GM21367 (cell line): ENCODE measurements around the gene THOC2.
"Not testable (repeated sequence)": the region's sequence is repeated elsewhere in the genome, so short reads cannot be mapped to it uniquely, and the experiment has no call there.

Experiments used
- ATAC-seq: cut with Tn5 transposase; IDR thresholded peaks from one replicate; pipeline ENCODE4 v1.9.1; 2021; ENCODE audit not compliant: unreplicated experiment

The THOC2 gene

DNA sequence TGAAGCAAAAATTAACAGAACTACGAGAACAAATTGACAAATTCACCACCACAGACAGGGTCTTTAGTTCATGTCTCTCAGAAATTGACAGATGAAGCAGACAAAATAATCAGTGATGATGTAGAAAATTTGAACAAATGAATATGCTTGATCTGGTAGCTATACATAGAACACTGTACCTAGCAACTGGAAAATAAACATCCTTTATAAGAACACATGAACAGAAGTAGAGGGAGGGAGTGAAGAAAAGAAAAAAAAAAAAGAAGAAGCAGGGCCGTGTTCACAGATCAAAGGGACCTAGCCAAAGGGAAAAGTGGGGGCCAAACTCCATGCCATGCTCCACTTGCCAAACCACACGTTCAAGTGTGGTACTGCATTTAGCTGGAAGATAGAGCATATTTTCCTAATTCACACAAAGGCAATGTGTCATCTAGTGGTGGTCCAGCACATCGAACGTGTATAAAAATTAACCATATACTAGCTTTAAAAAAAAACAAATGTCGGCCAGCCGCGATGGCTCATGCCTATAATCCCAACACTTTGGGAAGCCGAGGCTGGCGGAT is 5.6 kb upstream of the THOC2 start:
- no peak for ATAC-seq

DNA sequence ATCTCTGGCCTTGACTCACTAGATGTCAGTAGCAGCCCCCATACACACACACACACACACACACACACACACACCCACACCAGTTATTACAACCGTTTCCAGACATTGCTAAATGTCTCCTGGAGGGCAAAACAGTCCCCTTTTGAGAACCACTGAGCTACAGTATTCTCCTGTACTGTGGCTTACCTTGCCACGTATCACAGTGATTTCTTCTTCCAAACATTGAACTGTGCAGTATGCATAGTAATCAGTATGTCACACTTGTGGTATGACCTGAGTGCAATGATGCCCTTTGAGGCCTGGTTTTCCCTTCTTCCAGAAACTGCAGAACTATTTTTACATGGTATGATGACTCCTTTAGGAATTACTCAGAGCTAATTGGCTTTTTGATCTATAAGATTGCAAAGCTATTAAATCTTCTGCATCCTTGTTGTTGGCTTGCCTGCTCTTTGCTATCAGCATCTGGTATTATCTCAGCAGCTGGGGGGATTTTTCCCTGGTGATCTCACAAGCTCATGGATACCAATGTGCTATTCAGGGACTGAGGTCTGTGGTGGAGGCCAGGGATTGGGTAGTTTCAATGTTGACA is 3.6 kb upstream of the THOC2 start:
- no peak for ATAC-seq

DNA sequence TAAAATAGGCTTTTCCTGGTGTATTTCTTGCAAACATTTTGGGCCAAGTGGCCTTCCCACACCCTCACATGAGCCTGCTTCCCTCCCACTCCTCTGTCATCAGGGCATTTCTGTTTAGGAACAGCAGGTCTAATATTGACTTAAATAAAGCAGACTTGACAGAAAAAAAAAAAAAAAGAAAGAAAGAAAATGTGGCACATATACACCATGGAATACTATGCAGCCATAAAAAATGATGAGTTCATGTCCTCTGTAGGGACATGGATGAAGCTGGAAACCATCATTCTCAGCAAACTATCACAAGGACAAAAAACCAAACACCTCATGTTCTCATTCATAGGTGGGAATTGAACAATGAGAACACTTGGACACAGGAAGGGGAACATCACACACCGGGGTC is 2.3 kb upstream of the THOC2 start:
- not testable (repeated sequence) for ATAC-seq

DNA sequence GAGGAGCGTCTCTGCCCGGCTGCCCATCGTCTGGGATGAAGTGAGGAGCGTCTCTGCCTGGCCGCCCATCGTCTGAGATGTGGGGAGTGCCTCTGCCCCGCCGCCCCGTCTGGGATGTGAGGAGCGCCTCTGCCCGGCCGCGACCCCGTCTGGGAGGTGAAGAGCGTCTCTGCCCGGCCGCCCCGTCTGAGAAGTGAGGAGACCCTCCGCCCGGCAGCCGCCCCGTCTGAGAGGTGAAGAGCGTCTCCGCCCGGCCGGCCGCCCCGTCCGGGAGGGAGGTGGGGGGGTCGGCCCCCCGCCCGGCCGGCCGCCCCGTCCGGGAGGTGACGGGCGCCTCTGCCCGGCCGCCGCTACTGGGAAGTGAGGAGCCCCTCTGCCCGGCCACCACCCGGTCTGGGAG is 1.2 kb upstream of the THOC2 start:
- not testable (repeated sequence) for ATAC-seq

DNA sequence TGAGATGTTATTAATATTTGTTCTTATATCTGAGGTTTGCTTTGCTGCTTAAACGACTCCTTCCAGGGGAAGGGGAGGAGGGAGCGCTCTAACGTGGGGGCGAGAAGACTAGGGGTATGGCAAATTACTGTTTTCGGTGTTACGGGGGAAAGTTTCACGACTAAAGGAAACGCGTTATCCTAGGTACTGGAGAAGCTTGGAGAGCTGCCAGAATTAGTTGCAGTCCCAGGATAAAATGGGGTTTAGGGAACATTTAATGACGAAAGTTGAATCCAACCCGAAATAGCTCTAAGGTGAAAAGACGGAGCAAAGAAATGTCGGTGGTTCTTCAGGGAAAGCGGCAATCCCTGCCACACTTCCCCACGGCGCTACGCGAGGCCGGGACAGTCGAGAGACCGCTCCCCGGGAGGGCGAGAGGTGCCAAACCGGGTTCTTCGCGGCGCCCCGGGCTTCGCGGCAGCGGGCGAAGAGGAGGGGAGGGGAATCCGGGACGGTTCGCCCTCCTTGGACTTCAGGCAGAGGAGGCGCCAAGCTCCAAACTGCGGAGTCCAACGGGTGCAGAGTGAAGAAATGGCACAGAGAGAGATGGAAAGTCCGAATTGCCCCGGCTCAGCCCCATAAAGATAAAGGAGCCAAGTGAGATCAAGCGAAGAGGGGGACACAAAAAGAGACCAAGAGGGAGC is 724 bp downstream of the THOC2 start:
- no peak for ATAC-seq

DNA sequence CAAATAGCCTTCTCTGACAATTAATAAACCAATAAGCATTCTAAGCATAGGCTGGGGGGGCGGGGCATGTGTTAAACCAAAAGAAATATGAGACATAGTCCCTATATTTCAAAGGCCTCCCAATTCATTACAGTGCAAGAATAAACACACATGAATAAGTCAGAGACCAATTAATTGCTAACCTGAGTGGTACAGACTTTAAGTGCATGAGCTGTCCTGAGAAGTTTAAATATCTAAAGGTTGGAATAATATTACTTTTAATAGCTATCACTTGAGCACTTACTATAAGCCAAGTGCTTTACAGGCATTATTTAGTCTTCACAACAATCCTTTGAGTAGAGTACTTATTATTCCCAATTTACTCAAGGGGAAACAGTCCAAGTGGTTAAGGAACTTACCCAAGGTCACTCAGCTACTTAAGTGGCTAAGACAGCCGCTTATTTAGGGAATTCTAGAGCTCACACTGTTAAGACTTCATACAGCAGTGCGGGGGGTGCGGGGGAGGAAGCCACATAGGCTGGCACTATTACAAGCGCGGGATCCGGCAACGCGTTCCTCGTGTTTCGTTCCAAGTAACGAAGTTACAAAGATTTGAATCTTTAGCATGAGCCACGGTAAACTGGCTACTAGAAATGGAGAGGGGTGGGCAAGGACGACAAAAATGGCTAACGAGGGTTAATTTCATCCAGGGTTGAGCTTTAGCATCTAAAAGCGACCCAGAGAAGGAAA is 1.4 kb downstream of the THOC2 start:
- ATAC-seq: no peak

DNA sequence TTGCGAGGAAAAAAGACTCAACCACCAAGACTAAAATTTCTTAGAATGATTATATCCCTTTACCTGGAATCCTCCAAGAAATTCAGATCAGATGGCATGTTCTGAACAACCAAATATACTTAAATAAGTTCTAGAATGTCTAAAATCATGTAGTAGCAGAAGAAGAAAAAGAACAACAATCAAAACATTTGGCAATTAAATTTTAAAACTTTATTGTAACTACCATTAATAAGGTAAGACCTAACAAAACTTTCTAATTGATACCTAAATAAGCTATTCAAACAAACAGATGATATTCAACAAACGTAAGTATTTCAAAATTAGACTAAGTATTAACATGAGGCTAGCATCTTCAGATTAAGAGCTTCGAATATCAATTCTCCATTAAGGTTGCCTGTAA is 4.3 kb downstream of the THOC2 start:
- ATAC-seq: no peak

DNA sequence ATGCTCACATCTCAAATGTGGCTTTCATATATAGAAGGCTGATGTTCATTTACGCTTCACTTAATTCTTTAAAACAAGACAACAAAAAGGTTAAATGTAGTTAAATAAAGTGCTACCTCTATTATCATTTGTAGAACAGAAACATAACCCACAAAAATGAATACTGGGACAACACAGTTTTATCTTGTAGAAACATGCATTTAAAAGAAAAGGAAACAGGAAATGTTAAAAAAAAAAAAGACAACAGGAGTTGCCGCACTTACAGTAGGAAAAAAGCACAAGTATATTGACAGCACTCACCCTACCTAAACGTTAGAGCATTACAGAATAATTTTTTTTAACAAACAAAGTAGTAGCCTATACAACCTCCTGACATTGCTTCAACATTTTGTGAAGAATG is 4.8 kb downstream of the THOC2 start:
- no peak for ATAC-seq

DNA sequence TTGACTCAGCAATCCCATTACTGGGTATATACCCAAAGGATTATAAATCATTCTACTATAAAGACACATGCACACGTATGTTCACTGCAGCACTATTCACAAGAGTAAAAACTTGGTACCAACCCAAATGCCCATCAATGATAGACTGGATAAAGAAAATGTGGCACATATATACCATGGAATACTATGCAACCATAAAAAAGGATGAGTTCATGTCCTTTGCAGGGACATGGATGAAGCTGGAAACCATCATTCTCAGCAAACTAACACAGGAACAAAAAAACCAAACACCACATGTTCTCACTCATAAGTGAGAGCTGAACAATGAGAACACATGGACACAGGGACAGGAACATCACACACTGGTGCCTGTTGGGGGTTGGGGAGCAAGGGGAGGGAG is 10.7 kb downstream of the THOC2 start:
- ATAC-seq: not testable (repeated sequence)

DNA sequence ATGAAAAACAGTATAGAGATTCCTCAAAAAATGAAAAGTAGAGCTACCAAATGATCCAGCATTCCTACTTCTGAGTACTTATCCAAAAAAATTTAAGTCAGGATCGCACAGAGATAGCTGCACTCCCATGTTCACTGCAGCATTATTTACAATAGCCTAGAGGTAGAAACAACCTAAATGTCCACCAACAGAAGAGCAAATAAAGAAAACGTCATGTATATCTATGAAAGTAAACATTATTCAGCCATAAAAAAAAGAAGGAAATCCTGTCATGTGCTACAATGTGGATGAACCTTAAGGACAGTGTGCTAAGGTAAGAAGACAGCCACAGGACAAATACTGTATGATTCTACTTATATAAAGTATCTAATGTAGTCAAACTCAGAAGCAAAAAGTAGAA is 12.4 kb downstream of the THOC2 start:
- ATAC-seq: no peak

DNA sequence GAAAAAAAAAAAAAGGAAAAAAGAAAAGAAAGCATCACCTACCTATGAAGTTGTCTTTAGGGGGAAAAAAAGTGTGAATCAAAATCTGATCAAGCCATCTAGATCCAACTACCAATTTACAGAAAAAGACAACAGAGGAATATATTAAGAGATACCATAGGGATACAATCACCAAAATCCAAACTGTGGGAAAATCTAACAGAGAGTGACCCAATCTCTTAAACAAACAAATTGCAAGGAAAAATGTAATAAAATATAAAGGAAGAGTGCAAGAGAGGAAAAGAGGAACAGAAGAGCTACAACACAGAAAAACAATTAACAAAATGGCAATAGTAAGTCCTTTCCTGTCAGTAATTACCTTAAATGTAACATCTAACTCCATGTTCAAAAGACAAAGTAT is 19.0 kb downstream of the THOC2 start:
- no peak for ATAC-seq

DNA sequence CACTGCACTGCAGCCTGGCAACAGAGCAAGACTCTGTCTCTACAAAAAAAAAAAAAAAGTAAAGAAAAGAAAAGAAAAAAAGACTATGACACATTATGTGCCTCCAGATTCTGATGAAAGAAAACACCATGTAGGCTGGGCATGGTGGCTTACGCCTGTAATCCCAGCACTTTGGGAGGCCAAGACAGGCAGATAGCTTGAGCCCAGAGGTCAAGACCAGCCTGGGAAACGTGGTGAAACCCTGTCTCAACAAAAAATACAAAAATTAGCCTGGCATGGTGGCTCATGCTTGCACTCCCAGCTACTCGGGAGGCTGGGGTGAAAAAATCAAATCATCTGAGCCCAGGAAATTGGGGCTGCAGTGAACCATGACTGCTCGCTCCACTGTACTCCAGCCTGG is 19.4 kb downstream of the THOC2 start:
- ATAC-seq: no peak

DNA sequence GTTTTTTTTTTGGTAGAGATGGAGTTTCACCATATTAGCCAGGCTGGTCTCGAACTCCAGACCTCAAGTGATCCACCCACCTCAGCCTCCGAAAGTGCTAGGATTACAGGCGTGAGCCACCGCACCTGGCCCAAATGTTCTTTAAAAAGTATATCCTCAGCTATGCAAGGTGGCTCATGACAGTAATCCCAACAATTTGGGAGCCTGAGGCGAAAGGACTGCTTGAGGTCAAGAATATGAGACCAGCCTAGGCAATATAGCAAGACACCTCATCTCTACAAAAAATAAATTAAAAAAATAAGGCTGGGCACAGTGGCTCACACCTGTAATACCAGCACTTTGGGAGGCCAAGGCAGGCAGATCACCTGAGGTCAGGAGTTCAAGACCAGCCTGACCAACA is 21.7 kb downstream of the THOC2 start:
- not testable (repeated sequence) for ATAC-seq

DNA sequence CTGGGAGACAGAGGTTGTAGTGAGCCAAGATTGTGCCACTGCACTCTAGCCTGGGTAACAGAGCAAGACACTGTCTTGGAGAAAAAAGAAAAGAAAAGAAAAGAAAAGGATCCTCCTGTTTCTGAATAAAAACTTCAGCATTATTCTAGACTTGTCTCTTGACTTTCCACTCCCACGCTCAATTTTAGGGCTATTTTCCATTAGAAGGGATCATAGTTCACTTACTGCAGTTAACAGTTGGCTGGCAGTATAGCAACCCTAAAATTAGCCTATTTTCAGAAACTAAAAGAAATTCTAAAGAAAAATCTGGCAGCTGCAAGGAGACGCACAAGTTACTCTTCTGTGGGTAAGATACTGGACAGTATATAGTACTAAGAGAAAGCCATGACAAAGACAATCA is 28.1 kb downstream of the THOC2 start:
- ATAC-seq: no peak

DNA sequence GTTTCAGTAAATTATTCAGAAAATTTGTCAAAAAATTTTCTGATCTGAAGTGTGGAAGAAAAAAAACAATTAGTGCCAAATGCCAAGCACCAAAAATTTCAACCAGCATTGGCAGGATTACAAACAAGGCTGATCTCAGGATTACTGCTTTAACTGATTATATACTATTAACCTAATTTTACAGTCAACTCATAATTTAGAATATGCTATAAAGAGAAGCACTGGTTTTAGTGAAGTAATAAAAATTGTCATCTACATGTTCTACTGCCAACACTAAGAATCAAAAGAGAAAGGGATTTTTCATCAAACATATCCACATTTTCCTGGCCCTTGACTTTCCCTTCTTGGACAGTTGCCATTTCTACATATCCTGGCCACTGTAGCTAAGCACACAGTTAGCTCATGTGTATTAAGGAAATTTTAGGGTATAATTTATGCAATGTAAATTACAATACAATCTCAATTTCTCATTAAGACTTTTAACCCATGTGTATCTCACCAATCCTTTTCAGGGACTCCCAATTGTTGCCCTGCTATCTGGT is 33.8 kb downstream of the THOC2 start:
- no peak for ATAC-seq

DNA sequence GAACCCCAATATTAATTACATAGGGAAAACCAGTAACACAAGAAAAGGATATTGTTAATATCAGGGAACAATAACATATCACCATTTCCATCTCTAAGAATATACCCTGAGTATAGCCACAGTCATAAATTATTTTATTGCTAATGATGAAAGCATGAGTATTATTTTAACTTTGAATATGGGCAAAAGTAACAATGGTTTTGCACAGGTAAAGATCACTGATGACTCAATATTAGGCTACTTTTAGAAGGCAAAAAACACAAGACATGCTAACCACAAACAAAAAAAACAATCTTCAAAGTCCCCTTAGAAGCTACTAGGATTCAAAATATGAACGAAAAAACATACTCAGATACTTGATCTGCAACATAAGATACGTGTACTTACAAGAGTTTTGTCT is 36.5 kb downstream of the THOC2 start:
- ATAC-seq: no peak

DNA sequence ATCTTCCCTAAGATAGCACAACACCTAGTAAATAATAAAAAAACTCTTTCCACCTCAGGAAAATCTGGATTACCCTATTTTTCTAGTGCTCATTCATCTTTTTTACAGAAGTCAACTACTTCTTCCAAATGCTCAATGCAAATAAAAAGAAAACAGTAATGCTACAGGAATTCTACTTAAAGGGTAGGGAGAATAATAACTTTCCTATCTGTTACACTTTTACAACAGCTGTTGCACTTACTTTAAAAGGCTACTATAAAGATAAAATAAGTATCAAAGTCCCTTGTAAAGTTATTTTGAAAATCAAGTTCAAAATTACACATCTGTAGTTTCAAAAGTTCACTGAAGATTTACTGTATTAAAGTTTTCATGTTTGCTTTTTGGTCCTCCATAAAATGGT is 37.6 kb downstream of the THOC2 start:
- no peak for ATAC-seq

DNA sequence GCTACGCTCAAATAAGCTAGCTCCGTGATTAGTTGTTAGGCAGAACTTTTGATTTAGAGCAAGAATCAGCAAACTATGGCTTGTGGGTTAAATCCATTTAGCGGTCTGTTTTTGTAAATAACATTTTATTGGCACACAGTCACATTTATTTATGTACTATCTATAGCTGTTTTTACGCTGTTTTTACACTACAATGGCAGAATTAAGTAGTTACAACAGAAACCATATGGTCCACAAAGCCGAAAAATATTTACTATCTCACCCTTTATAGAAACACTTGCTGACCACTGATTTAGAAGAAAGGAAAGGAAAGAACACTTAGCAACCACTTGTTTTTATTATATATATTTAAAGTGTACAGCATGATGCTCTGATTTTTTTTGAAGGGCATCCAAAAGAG is 41.1 kb downstream of the THOC2 start:
- no peak for ATAC-seq

DNA sequence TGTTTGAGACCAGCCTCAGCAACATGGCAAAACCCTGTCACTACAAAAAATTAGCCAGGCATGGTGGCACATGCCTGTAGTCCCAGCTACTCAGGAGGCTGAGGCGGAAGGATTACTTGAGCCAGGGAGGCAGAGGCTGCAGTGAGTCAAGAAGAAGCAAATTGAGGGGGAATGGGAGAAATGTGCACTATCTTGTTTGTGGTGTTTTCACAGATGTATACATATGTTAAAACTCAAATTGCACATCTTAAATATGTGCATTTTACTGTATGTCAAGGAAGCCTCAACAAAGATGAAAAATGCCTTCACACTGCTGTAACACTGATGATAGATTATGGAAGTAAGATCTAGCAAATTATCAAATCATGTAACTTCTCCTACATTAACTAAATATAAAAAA is 44.3 kb downstream of the THOC2 start:
- no peak for ATAC-seq

DNA sequence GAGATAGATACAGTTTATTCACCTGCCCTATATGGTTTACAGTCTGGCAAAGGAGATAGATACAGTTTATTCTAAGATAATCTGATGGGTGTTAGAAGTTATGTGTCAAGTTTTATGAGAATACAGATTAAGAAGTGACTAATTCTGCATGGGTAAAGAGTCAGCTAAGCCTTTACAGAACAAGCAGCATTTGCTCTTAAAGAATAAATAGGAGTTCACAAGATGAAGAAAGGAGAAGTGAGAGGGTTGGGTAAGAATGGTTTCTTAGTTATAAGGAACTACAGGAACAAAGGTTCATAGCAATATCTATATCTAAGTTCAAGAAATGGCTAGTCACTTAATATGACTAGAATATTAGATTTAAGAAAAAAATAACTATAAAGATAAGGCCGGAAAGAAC is 47.6 kb downstream of the THOC2 start:
- no peak for ATAC-seq

DNA sequence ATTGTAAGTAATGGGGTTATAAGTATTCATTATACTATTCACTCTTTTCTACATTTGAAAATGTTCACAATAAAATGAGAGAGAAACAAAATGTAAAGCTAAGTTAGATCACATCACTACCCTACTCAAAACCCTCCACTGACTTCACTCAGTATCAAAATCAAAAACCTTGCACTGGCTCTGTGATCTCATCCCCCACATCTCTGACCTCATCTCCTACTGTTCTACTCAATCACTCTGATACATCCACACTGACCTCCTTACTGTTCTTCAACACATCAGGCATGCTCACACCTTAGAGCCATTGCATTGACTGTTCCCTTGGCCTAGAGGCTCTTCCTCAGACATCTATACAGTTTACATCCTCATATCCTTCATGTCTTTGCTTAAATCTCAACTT is 50.7 kb downstream of the THOC2 start:
- ATAC-seq: no peak
